Hepatocyte (in vitro differentiated cells): ENCODE measurements around the gene ERBB4. TPM values are rescaled to one million over a fixed set of nuclear protein-coding genes. Genes with fewer than 3 reads are reported as not detected.

Source experiments
- DNase-seq: peaks from one replicate; pipeline ENCODE4 v3.0.0-alpha.2; 2016; ENCODE audit warnings: low spot score
- H2AFZ ChIP-seq: fragments of 200-600 bp; sonication (generic); 2 replicates; pipeline ENCODE4 v1.6.0; 2016; ENCODE audit warnings: antibody characterized with exemption, mild to moderate bottlenecking
- H3K27ac ChIP-seq: fragments of 200-600 bp; sonication (generic); 2 replicates; pipeline ENCODE4 v1.5.1; 2016; ENCODE audit warnings: mild to moderate bottlenecking
- H3K27me3 ChIP-seq: fragments of 200-600 bp; sonication (generic); 2 replicates; pipeline ENCODE4 v1.6.1; 2016
- H3K36me3 ChIP-seq: fragments of 200-600 bp; sonication (generic); replicated peaks from 2 replicates; pipeline ENCODE4 v1.5.1; 2016; ENCODE audit warnings: low read depth; ENCODE audit not compliant: insufficient read depth
- H3K4me1 ChIP-seq: fragments of 200-600 bp; sonication (generic); 2 replicates; pipeline ENCODE4 v1.5.1; 2016; ENCODE audit warnings: mild to moderate bottlenecking, moderate library complexity; ENCODE audit not compliant: insufficient read depth
- H3K4me2 ChIP-seq: fragments of 200-600 bp; sonication (generic); 2 replicates; pipeline ENCODE4 v1.6.0; 2016
- H3K4me3 ChIP-seq: fragments of 200-600 bp; sonication (generic); 2 replicates; pipeline ENCODE4 v1.5.1; 2016; ENCODE audit warnings: mild to moderate bottlenecking
- H3K79me2 ChIP-seq: fragments of 200-600 bp; sonication (generic); 2 replicates; pipeline ENCODE4 v1.6.0; 2017; ENCODE audit warnings: mild to moderate bottlenecking
- H3K9me2 ChIP-seq: fragments of 200-600 bp; sonication (generic); replicated peaks from 2 replicates; pipeline ENCODE4 v1.6.0; 2017; ENCODE audit warnings: mild to moderate bottlenecking; ENCODE audit not compliant: insufficient read depth
- H3K9me3 ChIP-seq: fragments of 200-600 bp; sonication (generic); 2 replicates; pipeline ENCODE4 v1.5.1; 2016; ENCODE audit warnings: low read depth, mild to moderate bottlenecking
- H4K20me1 ChIP-seq: fragments of 200-600 bp; sonication (generic); 2 replicates; pipeline ENCODE4 v1.6.0; 2016; ENCODE audit warnings: mild to moderate bottlenecking; ENCODE audit not compliant: insufficient read depth, poor library complexity, severe bottlenecking
- CTCF ChIP-seq: fragments of 200-600 bp; sonication (generic); IDR thresholded peaks from 2 replicates; pipeline ENCODE4 v1.5.1; 2016; ENCODE audit warnings: antibody characterized with exemption, mild to moderate bottlenecking; ENCODE audit not compliant: poor library complexity
- EZH2 ChIP-seq: fragments of 200-600 bp; sonication (generic); IDR thresholded peaks from 2 replicates; pipeline ENCODE4 v1.6.1; 2016; ENCODE audit warnings: antibody characterized with exemption, mild to moderate bottlenecking, borderline replicate concordance
- EZH2phosphoT487 ChIP-seq: fragments of 200-600 bp; sonication (generic); IDR thresholded peaks from one replicate; pipeline ENCODE4 v1.6.1; 2018; ENCODE audit warnings: antibody characterized with exemption, mild to moderate bottlenecking, low read depth, moderate library complexity; ENCODE audit not compliant: unreplicated experiment, severe bottlenecking
- WGBS: methylation state at CpG from one replicate; pipeline ENCODE4 v1.1.6; 2016; ENCODE audit warnings: low lambda C conversion rate; ENCODE audit errors: missing lambda C conversion rate; 5-methylcytosine and 5-hydroxymethylcytosine counted together
- polyA plus RNA-seq: library from polyadenylated mRNA; unstranded; fragments of >200 nt; fragmentation: Nextera tagmentation; extraction: Ambion mirVana; gene quantifications from 2 replicates; pipeline ENCODE4 v1.2.1, GENCODE V29; 2016
- total RNA-seq: library from RNA; depleted of rRNA; stranded (reverse); fragments of >200 nt; gene quantifications from 2 replicates; pipeline ENCODE4 v1.2.3, GENCODE V29; 2014

ERBB4 gene
- total and polyA plus RNA-seq, 2 experiments from 2014 or later: 3.4 to 3.9 TPM

- H3K27ac ChIP-seq: no peak overlapping the region
- no peak for DNase-seq
- no peaks in the 10 kb centered on the region for H3K9me3 ChIP-seq
- no peaks in the 10 kb centered on the region for H3K79me2 ChIP-seq
- no peaks in the 10 kb centered on the region for H3K27me3 ChIP-seq
- no peaks in the 10 kb centered on the region for H3K36me3 ChIP-seq
- H2AFZ ChIP-seq: no peak overlapping the region
- H3K4me1 ChIP-seq: no peaks in the 10 kb centered on the region
- 56% methylated on average over 1 of the region's 1 CpG for WGBS
- H4K20me1 ChIP-seq: no peaks in the 10 kb centered on the region
- H3K4me3 ChIP-seq: no peak overlapping the region
- no peaks in the 10 kb centered on the region for H3K9me2 ChIP-seq
- no peak overlapping the region for H3K4me2 ChIP-seq
- TF ChIP-seq EZH2 (no peak), CTCF (no peak), EZH2phosphoT487 (no peak)
These were observed 89.9 kb downstream of the ERBB4 start for GRCh38 chr2:212448698-212449097.

GRCh38 chr2:212441821-212442220 is 96.8 kb downstream of the ERBB4 start:
- Histone ChIP-seq H3K4me1 (no peaks in the 10 kb centered on the region), H3K79me2 (no peaks in the 10 kb centered on the region), H4K20me1 (no peaks in the 10 kb centered on the region), H3K27me3 (no peaks in the 10 kb centered on the region), H3K4me3 (no peak overlapping the region), H2AFZ (no peak overlapping the region), H3K9me3 (no peaks in the 10 kb centered on the region), H3K36me3 (no peaks in the 10 kb centered on the region), H3K9me2 (no peaks in the 10 kb centered on the region), H3K4me2 (no peak overlapping the region), H3K27ac (no peak overlapping the region)
- WGBS: 65% methylated on average over 4 of the region's 4 CpGs
- TF ChIP-seq CTCF (no peak), EZH2phosphoT487 (no peak), EZH2 (no peak)
- DNase-seq: no peak

- Histone ChIP-seq H3K27ac (no peak overlapping the region), H2AFZ (no peak overlapping the region), H3K36me3 (no peaks in the 10 kb centered on the region), H4K20me1 (no peaks in the 10 kb centered on the region), H3K4me1 (no peaks in the 10 kb centered on the region), H3K4me3 (no peak overlapping the region), H3K9me3 (no peaks in the 10 kb centered on the region), H3K4me2 (no peak overlapping the region), H3K27me3 (no peaks in the 10 kb centered on the region), H3K79me2 (no peaks in the 10 kb centered on the region), H3K9me2 (no peaks in the 10 kb centered on the region)
- TF ChIP-seq EZH2phosphoT487 (no peak), CTCF (no peak), EZH2 (no peak)
- WGBS: 53% methylated on average over 1 of the region's 1 CpG
- DNase-seq: no peak
These were observed 97.5 kb downstream of the ERBB4 start for GRCh38 chr2:212441141-212441540.
